Right atrium auricular region (tissue), 2 donors: ENCODE measurements around the gene SYNE4. TPM values are rescaled to one million over a fixed set of nuclear protein-coding genes. Genes with fewer than 3 reads are reported as not detected.
"Not testable (repeated sequence)": the region's sequence is repeated elsewhere in the genome, so short reads cannot be mapped to it uniquely, and the experiment has no call there.

ENCODE experiments used
- DNase-seq: peaks from one replicate; pipeline ENCODE4 v3.0.0-alpha.2; 2019; ENCODE audit warnings: low spot score
- H3K27ac ChIP-seq, 2 donors: fragments of 200-600 bp; sonication (generic); 1 replicate in 1 of 2; 2 replicates in 1 of 2; pipeline ENCODE4 v1.5.1; 2016 to 2019
- H3K27me3 ChIP-seq, 2 donors: fragments of 200-600 bp; sonication (generic); one replicate each; pipeline versions ENCODE4 v1.5.1 to v1.6.0; 2017 to 2019
- H3K36me3 ChIP-seq: fragments of 200-600 bp; sonication (generic); one replicate; pipeline ENCODE4 v1.5.1; 2016
- H3K4me1 ChIP-seq, 2 donors: fragments of 200-600 bp; sonication (generic); one replicate each; pipeline versions ENCODE4 v1.5.1 to v1.6.0; 2017 to 2019
- H3K4me3 ChIP-seq, 2 donors: fragments of 200-600 bp; sonication (generic); 1 replicate in 1 of 2; 2 replicates in 1 of 2; pipeline ENCODE4 v1.5.1; 2017 to 2019; ENCODE audit warnings: mild to moderate bottlenecking in 1 of 2, moderate library complexity in 1 of 2
- H3K9me3 ChIP-seq, 2 donors: fragments of 200-600 bp; sonication (generic); one replicate each; pipeline ENCODE4 v1.5.1; 2019
- CTCF ChIP-seq, 2 donors: fragments of 200-600 bp; sonication (generic); IDR thresholded peaks; one replicate each; pipeline ENCODE4 v1.5.1; 2019; ENCODE audit warnings: antibody characterized with exemption in 2 of 2
- total RNA-seq, 2 donors: library from RNA; depleted of rRNA; stranded (reverse); fragments of >200 nt; gene quantifications; one replicate each; pipeline ENCODE4 v1.1.0, GENCODE V29; 2016

Gene SYNE4
- total RNA-seq, 2 donors from 2014 or later, result not detected

GRCh38 chr19:36049080-36049698, 40.6 kb upstream of the SYNE4 start:
- no peaks in the 10 kb centered on the region for H3K27me3 ChIP-seq
- no peaks in the 10 kb centered on the region for H3K9me3 ChIP-seq
- H3K27ac ChIP-seq, result no peak overlapping the region
- TF ChIP-seq CTCF (IDR thresholded peaks at IDR 0.05), result no peak
- no peaks in the 10 kb centered on the region for H3K36me3 ChIP-seq
- no peaks in the 10 kb centered on the region for H3K4me1 ChIP-seq
- no peak for DNase-seq
- no peak overlapping the region for H3K4me3 ChIP-seq

GRCh38 chr19:36047835-36048234, 39.2 kb upstream of the SYNE4 start:
- DNase-seq, result no peak
- H3K9me3 ChIP-seq, result no peaks in the 10 kb centered on the region
- H3K27me3 ChIP-seq, result no peaks in the 10 kb centered on the region
- no peaks in the 10 kb centered on the region for H3K36me3 ChIP-seq
- H3K4me3 ChIP-seq, result no peak overlapping the region
- H3K27ac ChIP-seq, result no peak overlapping the region
- no peak for TF ChIP-seq CTCF (IDR thresholded peaks at IDR 0.05)
- H3K4me1 ChIP-seq, result no peaks in the 10 kb centered on the region

DNA sequence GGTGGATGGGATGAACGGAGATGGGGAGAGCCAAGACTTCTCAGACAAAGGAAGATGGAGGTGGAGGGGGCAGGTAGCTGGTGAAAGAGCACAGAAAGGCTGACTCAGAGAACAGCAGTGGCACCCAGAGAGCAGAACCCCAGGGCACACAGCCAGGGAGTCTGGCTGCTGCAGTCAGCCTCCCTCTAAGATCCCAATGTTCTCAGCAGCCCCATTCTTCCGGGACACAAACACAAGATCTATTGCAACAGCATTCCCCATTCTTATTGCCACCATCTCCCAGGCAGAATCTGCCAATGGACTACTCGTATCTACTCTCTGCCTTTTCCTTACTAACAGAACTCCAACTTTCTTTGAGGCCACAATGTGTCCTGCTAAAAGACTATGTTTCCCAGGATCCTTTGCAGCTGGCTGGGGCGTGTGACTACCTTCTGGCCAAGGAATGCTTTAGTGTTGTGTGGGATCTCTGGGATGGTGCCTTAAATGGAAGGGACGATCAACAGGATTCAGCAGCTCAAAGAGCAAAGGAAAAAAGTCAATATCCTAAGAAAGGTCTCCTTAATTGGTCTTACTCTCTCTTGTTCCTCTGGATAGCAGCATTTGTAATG, 37.9 kb upstream of the SYNE4 start:
- Histone ChIP-seq H3K4me3 (no peak overlapping the region), H3K36me3 (no peaks in the 10 kb centered on the region), H3K9me3 (no peaks in the 10 kb centered on the region), H3K4me1 (peaks cover 0 to 7% of the 10 kb centered on the region in 2 donors), H3K27ac (no peak overlapping the region), H3K27me3 (no peaks in the 10 kb centered on the region)
- DNase-seq, result no peak
- no peak for TF ChIP-seq CTCF (IDR thresholded peaks at IDR 0.05)

DNA sequence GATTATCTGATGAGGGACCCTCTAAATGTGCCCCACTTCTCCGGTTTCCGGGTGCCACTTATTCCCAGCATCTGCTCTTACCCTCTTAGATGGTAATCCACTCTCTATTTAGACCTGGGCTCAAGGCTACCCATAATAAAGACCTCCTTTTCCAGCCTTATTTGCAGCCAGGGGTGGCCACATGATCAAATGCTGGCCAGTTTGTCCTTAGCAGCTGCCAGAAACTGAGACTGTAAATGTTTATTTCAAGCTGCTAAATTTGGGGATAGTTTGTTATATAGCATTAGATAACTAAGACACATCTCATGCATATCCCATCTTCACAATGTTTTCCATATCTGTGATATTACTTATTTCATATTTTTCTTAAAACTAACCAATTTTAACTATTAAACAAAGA, 35.3 kb upstream of the SYNE4 start:
- TF ChIP-seq CTCF (IDR thresholded peaks at IDR 0.05), result no peak
- Histone ChIP-seq H3K9me3 (no peaks in the 10 kb centered on the region), H3K4me1 (peaks cover 0 to 8% of the 10 kb centered on the region in 2 donors), H3K27ac (no peak overlapping the region), H3K36me3 (no peaks in the 10 kb centered on the region), H3K27me3 (no peaks in the 10 kb centered on the region), H3K4me3 (no peak overlapping the region)
- no peak for DNase-seq

DNA sequence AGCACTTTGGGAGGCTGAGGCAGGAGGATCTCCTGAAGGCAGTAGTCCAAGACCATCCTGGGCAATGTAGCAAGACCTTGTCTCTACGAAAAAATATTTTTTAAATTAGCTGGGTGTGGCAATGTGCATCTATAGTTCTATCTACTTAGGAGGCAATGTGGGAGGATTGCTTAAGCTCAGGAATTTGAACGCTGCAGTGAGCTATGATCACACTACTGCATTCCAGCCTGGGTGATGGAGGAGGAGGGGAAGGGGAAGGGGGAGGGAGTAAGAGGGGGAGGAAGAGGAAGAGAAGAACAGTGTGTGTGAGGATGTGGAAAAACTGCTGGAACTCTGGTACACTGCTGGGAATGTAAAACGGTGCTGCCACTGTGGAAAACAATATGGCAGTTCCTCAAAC, 33.2 kb upstream of the SYNE4 start:
- Histone ChIP-seq H3K27ac (peak overlapping the region in 1 of 2 donors; percentile 17), H3K9me3 (no peaks in the 10 kb centered on the region), H3K4me1 (peaks cover 0 to 8% of the 10 kb centered on the region in 2 donors), H3K36me3 (no peaks in the 10 kb centered on the region), H3K27me3 (no peaks in the 10 kb centered on the region), H3K4me3 (no peak overlapping the region)
- no peak for TF ChIP-seq CTCF (IDR thresholded peaks at IDR 0.05)
- no peak for DNase-seq

DNA sequence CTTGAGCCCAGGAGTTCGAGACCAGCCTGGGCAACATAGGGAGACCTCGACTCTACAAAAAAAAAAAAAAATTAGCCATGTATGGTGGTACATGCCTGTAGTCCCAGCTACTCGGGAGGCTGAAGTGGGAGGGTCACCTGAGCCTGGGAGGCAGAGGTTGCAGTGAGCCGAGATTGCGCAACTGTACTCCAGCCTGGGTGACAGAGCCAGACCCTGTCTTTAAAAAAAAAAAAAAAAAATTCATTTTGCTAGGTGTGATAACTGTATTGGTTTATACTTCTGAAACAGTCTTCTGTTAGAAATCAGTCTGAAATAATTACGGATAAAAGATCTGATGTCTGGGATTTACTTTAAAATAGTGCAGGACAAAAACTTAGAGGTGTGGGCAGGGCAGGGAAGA, 32.5 kb upstream of the SYNE4 start:
- peak overlapping the region in 1 of 2 donors; percentile 17 for H3K27ac ChIP-seq
- H3K9me3 ChIP-seq, result not testable (repeated sequence)

More for the DNA sequence above, 32.5 kb upstream of the SYNE4 start:
- H3K36me3 ChIP-seq, H3K4me3 ChIP-seq, H3K27me3 ChIP-seq, DNase-seq, H3K4me1 ChIP-seq: not testable (repeated sequence)
